NCI-H345 treated with DMSO at 0.1 percent for 48 hours (cell line): ENCODE data around the gene NTM.

ENCODE experiments used
- DNase-seq: peaks from one replicate; lab custom pipeline; 2025; ENCODE audit not compliant: unreplicated experiment; lab: John Stamatoyannopoulos, UW

NTM gene

DNA sequence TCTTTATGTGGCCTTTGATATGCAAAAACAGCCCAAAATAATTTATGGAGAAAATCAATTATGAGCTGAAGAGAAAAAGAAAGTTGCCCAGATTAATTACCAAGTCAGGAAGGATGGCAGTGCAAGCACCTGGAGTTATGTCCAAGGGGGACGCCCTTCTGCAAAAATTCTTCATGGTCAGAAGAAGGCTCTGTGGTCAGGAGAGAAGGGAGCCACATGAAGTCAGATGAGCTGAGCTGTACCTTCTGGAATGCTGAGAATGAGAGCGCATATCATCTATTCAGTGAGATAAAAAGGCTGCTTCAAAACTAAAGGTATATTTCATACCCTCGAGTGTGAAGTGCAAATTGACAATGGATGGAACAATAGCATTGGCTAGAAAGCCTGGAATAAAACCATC is 607.4 kb downstream of the NTM start:
- no peak for DNase-seq

DNA sequence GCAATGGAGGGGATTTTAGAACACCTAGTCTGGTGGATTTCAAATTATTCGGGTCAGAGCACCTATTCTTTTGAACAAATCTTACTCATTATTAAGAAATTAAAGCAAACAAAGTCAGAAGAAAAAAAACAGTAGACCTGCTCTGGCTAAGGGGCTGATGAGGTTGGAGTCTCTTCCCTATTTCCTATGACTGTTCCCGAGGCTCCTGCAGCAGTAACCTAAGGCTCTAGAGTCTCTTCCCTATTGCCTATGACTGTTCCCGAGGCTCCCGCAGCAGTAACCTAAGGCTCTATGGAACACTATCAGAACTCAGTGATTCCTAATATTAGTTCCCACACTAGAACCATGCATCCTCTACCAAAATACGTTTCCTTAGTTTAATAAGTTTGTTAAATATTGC is 607.9 kb downstream of the NTM start:
- DNase-seq, result no peak

DNA sequence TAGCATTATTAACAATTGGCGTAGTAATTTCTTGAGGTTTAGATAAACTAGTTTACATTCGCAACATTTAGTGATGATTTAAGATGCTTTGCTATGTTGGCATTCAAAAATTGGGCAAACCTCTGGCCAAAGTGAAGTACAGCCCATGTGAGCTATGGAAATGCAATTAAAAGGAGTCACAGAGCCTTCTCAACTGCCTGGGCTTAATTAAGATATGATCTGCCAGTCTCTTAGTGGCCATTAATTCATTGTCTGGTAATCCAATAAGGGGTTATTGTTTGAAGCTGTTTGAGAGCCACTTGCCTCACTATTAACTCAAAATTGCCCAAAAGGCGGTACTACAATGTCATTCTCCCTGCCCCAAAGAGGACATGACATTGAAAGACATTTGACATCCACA is 608.9 kb downstream of the NTM start:
- no peak for DNase-seq

DNA sequence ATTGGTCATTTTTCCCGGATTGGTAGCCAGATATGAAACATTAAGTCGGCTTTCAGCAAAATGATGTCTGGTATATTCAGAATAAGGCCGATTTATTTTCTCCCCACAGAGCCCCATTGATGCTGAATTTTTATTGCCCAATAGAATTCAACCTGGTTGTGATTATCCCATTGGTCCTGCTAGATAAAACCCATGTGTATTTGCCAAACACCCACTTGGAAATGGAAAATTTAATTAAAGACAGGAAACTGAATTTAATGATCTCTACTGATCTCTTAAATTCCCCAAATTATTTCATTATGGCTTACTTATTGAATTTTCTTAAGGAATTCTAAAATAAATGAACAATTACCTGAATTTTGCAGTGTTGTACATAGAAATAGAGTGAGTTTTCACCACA is 609.8 kb downstream of the NTM start:
- no peak for DNase-seq

DNA sequence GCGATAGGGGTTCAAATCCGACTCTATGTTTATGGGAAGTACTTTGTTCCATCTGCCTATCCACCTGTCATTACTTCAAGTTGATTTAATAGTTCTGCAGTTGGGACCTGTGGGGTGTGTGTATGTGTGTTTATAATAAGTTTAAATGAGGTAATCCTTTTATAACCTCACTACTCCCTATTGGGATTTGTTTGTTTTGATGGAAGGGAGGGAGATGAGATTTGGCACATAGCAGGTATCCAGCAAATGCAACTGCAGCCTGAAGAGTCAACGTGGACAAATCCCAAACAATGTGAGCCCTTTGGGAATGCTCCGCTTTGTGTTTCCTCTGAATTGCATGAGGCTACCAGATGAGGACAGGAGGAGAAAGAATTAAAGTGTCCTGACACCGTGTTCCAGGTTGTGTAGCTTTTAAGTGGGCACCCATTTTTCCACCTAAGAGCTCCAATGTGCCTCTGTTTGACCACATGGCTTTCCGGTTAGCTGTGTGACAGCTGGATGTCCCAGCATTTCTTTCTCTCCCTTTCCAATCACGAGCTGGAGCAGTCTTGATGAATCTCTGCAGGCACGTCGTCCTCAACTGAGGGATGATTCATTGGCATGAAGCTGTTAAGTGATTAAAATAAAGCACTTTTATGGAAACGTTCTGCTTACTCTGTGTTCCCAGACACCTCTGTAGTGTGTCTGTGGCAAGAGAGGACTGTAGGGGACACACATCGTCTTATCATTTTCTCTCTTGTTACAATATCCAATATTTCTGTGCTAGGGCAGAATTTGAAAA is 610.7 kb downstream of the NTM start:
- DNase-seq, result peak; percentile 67

DNA sequence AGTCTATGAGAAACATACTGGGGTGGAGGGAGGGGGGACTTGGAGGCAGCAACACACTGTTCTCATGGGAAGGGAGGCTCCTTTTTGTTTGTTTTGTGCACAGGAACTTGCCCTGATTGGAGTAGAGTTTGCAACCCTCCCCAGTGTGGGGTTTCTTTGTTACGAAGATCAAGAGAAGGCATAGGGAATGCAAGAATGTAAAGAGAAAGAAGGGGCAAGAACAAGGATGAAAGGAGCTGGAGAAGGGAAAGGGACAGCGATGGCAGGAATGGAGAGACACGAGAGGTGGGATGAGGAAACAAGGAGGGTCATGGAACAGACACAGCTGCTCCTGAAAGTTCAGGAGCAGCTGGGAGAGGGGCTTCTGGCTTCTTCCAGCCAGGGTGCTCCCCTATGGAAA is 611.7 kb downstream of the NTM start:
- no peak for DNase-seq

DNA sequence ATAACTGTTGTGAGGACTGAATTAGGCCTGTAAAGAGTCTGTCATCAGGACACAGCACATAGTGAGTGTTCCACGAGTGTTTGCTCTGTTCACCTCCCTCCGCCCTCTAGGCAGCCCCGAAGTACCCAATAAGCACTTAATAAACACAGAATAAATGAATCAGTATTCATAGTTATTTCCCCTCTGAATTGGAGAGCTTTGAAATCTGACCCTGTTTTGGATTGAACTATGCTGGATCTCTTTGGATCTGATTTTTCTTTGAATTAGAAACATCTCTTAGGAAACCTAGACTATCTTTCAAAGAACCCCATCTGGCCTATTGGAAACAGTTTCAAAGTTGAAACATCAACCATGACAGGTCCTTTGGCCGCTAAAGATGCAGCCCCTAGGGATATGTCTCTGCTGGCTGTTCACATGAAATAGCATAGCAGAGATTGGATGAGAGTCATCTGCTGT is 615.5 kb downstream of the NTM start:
- no peak for DNase-seq

DNA sequence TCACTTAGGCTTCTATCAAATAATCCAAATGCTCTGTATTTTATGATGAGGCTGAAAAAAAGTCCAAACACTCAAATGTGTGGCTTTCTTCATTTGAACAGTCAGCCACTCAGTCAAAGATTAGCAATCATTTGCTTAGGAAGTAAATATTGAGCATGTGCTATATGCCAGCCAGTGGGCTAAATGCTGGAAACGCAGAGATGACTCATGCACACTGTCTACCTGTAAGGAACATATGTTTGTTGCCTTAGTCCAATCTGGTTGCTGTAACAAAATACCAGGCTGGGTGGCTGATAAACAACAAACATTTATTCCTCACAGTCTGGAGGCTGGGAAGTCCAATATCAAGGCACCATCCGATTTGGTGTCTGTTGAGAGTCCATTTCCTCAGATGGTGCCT is 617.3 kb downstream of the NTM start:
- DNase-seq, result no peak

DNA sequence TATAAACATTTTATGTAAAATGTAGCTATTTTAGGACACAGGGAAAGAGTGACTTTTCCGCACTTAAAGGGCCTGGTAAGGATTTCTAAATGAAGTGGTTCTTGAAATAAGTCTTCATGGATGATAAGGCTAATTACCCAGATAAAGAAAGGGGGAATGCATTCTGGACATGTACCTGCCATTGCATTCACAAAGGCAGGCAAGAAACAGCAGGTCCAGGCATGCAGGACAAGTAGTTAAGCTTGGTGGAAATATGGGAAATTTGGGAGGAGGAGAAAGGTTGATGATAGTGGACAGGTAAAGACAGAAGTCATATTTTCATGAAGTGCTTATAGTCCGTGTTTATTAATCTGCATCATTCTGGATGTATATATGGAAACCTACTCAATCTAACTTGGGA is 621.2 kb downstream of the NTM start:
- DNase-seq, result no peak

DNA sequence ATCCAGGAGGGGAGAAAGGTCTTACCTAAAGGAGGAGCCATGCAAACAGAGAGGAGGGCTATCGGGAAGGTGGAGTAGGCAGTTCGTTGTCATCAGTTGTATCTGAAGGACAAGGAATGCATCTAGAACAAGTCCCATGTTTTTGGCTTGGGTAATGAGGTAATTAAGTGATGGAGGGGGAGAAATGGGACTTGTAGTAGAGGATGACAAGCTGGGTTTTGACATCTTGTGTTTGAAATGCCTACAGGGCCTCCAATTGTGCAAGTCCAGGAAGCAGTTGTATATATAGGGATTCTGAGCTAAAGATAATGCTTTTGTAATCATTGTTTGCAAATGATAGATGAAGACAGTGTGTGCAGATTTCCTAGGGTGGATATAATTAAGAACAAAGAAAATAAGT is 622.8 kb downstream of the NTM start:
- DNase-seq, result no peak

DNA sequence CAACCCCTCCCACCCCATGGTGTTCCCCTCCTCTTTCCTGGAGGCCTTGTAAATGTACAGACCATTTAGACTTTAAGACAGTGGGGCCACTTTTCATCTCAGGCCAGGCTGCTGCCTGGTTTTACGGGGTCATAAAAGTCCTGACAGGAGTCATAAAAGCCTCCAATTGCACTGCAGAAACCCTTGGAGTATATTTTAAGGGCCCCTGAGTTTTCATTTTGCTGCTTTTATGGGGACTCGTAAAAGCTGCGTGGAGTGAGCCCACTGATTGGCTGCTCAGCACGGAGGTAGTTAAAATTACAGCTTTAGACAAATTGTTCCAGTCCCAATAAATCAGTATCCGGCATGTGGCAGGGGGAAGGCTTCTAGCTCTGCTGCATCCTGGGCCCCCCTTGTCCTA is 627.6 kb downstream of the NTM start:
- no peak for DNase-seq

DNA sequence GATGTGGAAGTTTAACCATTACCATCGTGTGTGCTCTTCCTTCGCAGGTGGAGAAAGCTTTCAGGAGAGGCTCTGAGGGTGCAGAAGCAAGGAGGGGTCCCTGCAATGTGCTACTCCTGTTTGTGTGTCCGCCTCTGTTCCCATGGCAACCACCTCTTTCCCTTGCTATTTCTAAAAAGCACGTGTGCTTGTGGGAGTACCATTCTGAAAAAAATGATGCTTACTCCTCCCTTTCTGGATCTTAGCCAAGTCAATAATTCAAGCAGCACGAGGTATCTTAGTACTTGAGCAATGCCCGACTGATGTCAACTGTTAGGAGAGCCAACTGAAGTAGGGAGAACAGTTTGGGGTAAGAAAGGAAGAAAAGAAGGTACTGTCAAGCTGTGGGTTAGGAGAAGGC is 628.7 kb downstream of the NTM start:
- no peak for DNase-seq

DNA sequence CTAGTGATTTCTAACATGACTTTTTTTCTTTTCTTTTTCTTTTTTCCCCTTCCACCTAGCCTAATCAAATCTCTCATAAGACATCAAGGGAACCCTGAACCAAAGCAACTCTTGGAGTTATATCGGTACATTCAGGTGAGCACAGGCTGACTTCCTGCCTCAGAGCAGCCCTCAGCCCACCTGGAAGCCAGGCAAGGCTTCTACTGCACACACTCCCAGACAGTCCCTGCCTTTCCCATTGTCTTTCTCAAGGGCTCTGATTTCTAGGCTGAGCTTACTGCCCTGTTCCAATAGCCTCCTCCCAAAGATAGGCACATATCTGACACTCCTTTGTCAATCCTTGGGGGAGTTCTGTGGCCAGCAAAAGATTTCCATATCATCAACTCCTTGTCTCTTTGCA is 629.5 kb downstream of the NTM start:
- DNase-seq, result no peak

DNA sequence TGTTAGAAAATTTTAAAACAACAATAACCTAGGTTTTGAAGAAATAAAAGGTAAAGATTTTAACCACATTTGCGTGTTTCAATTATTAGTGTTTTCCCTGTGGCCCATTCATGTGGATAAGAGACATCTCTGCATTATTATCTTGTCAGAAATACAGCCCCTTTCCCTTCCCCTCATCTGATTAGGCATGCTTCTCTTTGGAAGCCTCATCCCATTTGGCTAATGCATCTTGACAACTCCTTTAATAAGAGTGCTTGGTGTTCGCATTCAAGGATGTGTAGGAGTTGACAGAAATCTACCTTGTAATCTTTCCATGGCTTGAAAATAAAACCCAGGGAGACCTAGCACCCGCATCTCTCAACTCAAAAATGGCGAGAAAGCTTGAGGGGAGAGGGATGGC is 635.5 kb downstream of the NTM start:
- no peak for DNase-seq

DNA sequence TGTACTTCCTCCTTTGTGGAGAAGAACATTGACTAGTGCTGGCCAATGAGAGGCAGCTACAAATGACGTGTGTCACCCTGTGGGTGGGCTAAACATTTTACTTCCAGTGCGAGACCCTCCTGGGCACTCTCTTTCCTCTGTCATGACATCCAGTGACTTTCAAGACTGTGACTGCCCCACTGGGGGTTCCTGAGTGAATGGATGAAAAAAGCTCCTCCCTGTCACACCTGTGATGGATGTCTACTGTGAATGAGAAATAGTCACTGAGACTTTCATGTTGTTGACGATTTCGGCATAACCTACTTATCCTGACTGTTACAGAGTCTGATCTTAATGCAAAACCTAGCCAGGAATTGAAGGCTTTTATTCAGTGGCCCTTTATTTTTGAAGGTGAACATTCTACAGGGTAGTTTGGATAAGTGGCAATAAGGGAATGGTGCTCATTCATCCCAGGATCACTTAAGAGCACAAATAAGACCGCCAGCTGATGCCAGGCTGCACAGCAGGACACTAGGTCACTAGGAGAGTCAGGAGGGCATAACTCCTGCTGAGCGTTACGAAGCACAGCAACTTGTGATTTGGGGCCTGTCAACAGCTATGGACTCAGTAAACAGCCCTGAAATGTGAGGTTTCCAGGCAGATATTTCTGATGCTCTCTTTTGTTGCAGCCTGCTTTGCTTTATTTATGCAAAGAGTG is 636.6 kb downstream of the NTM start:
- no peak for DNase-seq

DNA sequence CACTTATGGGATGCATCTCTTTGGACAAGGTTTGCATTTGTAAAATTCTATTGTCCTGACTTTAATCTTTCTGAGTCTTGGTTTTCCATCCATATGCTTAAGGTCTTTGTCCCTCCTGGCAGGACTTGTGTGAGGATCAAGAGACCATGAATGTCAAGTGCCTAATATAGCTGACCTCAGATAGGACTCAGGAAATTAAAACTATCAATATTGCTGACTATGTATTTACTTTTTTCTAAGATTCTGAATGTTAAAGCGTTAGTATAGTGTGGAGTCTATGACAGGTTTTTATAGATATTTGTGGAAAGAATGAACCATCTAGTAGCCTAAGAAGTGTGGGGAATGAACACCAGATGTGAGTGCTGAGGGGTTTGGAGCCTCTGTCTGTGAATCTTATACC is 637.8 kb downstream of the NTM start:
- DNase-seq, result no peak

DNA sequence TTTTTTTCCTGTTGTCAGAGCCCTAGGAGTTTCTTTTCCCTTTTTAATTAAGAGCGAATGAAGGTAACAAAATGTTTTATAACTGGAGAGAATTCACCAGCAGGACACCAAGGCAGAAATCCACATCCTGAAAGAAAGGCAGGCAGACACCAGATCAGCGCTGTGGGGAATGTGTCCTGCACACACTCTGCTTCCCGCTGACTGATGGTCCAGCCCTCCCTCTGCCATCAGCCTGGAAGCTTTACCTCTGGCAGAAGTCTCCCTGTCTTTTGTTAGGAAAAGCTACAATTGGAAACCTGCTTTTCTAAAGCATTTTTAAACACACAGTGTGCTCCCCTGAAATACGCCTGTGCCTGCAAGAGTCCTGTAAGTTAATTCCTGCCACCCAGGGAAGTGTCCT is 638.5 kb downstream of the NTM start:
- DNase-seq, result no peak

DNA sequence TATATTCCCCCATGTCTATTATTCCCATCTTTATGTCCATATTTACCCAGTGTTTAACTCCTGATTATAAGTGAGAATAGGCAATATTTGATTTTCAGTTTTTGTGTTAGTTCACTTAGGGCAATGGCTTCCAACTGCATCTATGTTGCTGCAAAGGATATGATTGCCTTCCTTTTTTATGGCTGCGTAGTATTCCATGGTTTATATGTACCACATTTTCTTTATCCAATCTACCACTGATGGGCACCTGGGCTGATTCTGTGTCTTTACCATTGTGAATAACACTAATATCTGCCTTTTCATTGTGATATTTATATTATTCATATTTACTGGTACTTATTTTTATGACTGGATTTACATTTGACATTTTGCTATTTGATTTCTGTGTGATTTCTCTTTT is 649.6 kb downstream of the NTM start:
- no peak for DNase-seq

DNA sequence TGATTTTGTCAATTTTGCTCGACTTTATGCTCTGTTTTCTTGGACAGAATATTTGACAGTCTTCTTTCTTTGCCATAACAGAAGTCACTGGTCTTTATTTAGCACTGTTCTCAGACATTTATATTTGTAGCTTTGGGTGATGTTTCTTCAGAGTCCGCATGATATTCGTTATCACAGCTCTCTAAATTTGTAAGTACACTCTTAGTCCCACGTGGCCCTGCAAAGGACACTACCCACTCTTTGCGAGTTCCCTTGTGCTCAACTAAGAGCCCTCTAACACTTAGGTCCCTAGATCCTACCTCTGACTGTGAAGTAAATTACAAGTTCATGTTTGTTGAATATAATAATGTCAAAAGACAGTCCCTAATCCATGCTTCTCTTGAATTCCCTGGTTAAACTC is 651.9 kb downstream of the NTM start:
- DNase-seq, result no peak

DNA sequence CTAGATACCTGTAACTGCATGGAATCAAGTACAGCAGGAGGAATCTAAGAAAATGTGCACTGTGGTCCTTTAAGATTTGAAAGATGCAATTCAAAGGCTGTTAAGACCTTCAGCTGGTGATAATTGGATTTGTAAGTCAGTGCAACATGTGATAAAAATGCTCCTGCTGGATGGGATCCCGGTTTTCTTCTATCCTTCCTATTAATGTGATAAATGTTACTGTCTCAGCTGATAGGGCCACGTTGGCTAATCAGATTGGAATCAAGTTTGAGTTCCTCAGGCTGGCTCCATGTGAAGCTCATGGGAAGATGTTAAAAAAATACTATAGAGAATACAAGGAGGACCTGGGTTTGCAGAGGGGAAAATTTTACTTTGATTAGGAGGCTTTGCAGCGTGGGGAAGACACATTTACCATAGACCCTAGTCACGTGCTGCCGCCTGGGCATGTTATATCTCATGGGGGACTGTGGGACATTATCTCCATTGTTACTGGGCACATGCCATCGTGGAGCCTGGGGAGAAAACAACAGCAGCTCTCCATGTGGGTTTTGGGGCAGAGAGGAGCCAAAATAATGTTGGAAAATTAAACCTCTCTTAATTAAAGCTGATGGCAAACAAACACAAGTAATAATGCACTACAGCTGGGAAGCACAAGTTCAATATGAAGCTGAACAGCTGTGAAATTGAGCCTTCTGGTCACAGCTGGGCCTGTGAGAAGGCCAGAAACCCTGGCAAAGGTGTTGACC is 652.5 kb downstream of the NTM start:
- DNase-seq, result no peak

DNA sequence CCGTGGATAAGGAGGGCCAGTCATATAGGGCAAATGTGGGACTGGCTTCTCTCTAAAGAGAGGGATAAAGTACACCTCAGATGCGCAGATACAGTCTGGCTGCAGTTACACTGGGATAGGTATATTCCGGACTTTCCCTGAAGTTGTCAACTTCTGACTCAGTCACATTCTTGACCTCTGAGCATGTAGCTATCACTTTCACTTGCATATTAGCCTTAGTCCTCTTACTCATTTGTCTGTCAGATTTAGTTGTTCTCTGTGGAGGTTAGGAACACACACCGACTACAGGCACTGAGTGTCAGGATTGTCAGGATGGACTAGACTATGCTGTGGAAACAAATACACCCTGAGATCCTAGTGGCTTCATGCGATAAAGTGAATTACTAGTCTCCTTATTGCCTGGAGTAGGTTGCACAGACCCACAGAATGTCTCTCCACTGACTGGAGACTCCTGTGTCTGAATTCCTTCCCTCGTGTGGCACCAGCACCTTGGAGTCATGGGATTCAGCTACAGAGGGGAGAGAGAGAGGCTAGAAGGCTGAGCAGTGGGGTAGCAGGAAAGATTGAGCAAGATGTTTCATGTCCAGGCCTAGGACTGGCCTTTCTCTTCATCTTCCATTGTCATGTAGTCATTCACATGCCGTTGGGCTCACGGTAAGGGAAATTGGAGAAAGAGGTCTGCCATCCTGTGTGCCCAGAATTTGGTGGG is 654.3 kb downstream of the NTM start:
- no peak for DNase-seq
